ENCODE results near the gene MAL. TPM values are rescaled to one million over a fixed set of nuclear protein-coding genes. Genes with fewer than 3 reads are reported as not detected.
A peak's percentile ranks its signal among the peaks of the same experiment; 100 is the strongest.

Gene MAL
- total and polyA plus RNA-seq, 11 donors: 0.97 to 12.7 (median 3.5) TPM

- WGBS, 4 donors: 82 to 91% (median 88%) methylated on average over 3 of the region's 3 CpGs
- Histone ChIP-seq H3K4me1 (peaks cover 0 to 8% (median 0%) of the 10 kb centered on the region in 12 donors), H3K9me3 (no peaks in the 10 kb centered on the region), H3K36me3 (no peaks in the 10 kb centered on the region), H3K27me3 (peaks cover 0 to 38% (median 14%) of the 10 kb centered on the region in 9 donors), H3K27ac (no peak overlapping the region), H3K4me3 (no peak overlapping the region)
- DNase-seq (no peak), ATAC-seq (peak in 1 of 4 donors; percentile 9)
- intact Hi-C loops (cut with DNase I): no loop called here
- no peak for TF ChIP-seq CTCF (IDR thresholded peaks at IDR 0.05)
- TF ChIP-seq POLR2A (IDR thresholded peaks at IDR 0.05): no peak
Observed at GRCh38 chr2:94994914-94995552, 30.5 kb upstream of the MAL start.

- TF ChIP-seq CTCF (IDR thresholded peaks at IDR 0.05): no peak
- no peak for DNase-seq
- no peak overlapping the region for H3K27ac ChIP-seq
- no peak overlapping the region for H3K4me3 ChIP-seq
- intact Hi-C loops (cut with DNase I): no loop called here
- 64 to 79% (median 75%) methylated on average over 7 of the region's 7 CpGs for WGBS, 4 donors
- no peaks in the 10 kb centered on the region for H3K36me3 ChIP-seq
- ATAC-seq: no peak
- H3K9me3 ChIP-seq: no peaks in the 10 kb centered on the region
- H3K27me3 ChIP-seq: peaks cover 0 to 42% (median 14%) of the 10 kb centered on the region in 9 donors
- H3K4me1 ChIP-seq: peaks cover 0 to 8% (median 0%) of the 10 kb centered on the region in 12 donors
Observed at GRCh38 chr2:94995553-94996304, 29.8 kb upstream of the MAL start.

- Histone ChIP-seq H3K27ac (no peak overlapping the region), H3K9me3 (no peaks in the 10 kb centered on the region), H3K4me3 (no peak overlapping the region), H3K36me3 (no peaks in the 10 kb centered on the region), H3K4me1 (peaks cover 0 to 8% (median 0%) of the 10 kb centered on the region in 12 donors), H3K27me3 (peaks cover 0 to 42% (median 14%) of the 10 kb centered on the region in 9 donors)
- WGBS, 4 donors: 72 to 78% (median 75%) methylated on average over 23 of the region's 23 CpGs
- intact Hi-C loops (cut with DNase I): no loop called here
- no peak for DNase-seq
- TF ChIP-seq POLR2A (IDR thresholded peaks at IDR 0.05) (no peak), CTCF (IDR thresholded peaks at IDR 0.05) (no peak)
- no peak for ATAC-seq
Observed at GRCh38 chr2:94996305-94997100, 29.0 kb upstream of the MAL start.

Measured in heart left ventricle (tissue), 16 donors.